ENCODE measurements around the gene MBOAT7.
A peak's percentile ranks its signal among the peaks of the same experiment; 100 is the strongest.
"Not testable (repeated sequence)": the region's sequence is repeated elsewhere in the genome, so short reads cannot be mapped to it uniquely, and the experiment has no call there.

The MBOAT7 gene

GRCh38 chr19:54186351-54186750, 3.0 kb downstream of the MBOAT7 start:
- DNase-seq = no peak

- no peak for DNase-seq
Observed at GRCh38 chr19:54183431-54183830, 5.9 kb downstream of the MBOAT7 start.

- not testable (repeated sequence) for DNase-seq
Observed at GRCh38 chr19:54181894-54182293, 7.5 kb downstream of the MBOAT7 start.

- DNase-seq = no peak
Observed at GRCh38 chr19:54180691-54181091, 8.7 kb downstream of the MBOAT7 start.

- DNase-seq = no peak
Observed at GRCh38 chr19:54179921-54180461, 9.4 kb downstream of the MBOAT7 start.

GRCh38 chr19:54179262-54179852, 10.0 kb downstream of the MBOAT7 start:
- no peak for DNase-seq

- no peak for DNase-seq
Observed at GRCh38 chr19:54178581-54179261, 10.7 kb downstream of the MBOAT7 start.

- DNase-seq = no peak
Observed at GRCh38 chr19:54173951-54174834, 15.2 kb downstream of the MBOAT7 start.

- no peak for DNase-seq
Observed at GRCh38 chr19:54173359-54173699, 16.1 kb downstream of the MBOAT7 start.

GRCh38 chr19:54172471-54173358, 16.7 kb downstream of the MBOAT7 start, which contains the start of gene TMC4:
Gene TMC4, minus strand, starts transcription at chr19:54173160. Its CDS starts 43 bp downstream, at chr19:54173117.
- DNase-seq = no peak

- DNase-seq = not testable (repeated sequence)
Observed at GRCh38 chr19:54171736-54172431, 17.5 kb downstream of the MBOAT7 start.

- DNase-seq = no peak
Observed at GRCh38 chr19:54169149-54169740, 20.1 kb downstream of the MBOAT7 start.

- DNase-seq = peak; percentile 76 to 92 (median 80)
Observed at GRCh38 chr19:54168174-54168917, 21.0 kb downstream of the MBOAT7 start.

GRCh38 chr19:54165222-54165621, 24.2 kb downstream of the MBOAT7 start:
- no peak for DNase-seq

- DNase-seq = peak in 4 of 5 donors; percentile 53 to 80 (median 58)
Observed at GRCh38 chr19:54164369-54165068, 24.9 kb downstream of the MBOAT7 start.

- DNase-seq = no peak
Observed at GRCh38 chr19:54162884-54163283, 26.5 kb downstream of the MBOAT7 start.

- DNase-seq = peak; percentile 63 to 85 (median 77)
Observed at GRCh38 chr19:54162241-54162805, 27.1 kb downstream of the MBOAT7 start.

GRCh38 chr19:54160854-54161253, 28.5 kb downstream of the MBOAT7 start:
- no peak for DNase-seq

GRCh38 chr19:54160182-54160811, 29.1 kb downstream of the MBOAT7 start:
- no peak for DNase-seq

All from T-helper 1 cell (primary cell).